ENCODE data around the gene SLC39A3.
A peak's percentile ranks its signal among the peaks of the same experiment; 100 is the strongest.
"Not testable (repeated sequence)": the region's sequence is repeated elsewhere in the genome, so short reads cannot be mapped to it uniquely, and the experiment has no call there.

SLC39A3 gene

GRCh38 chr19:2716722-2717637 lies 22.8 kb downstream of the SLC39A3 start:
- Mint-ChIP-seq H3K36me3 (peaks cover 4% of the 10 kb centered on the region), H3K9me3 (peaks cover 11% of the 10 kb centered on the region), H3K27me3 (peaks cover 47% of the 10 kb centered on the region), H3K4me1 (peaks cover 7% of the 10 kb centered on the region), H3K27ac (no peak overlapping the region), H3K4me3 (no peak overlapping the region)
- CTCF ChIA-PET: no interaction called here
- DNase-seq: no peak

DNA sequence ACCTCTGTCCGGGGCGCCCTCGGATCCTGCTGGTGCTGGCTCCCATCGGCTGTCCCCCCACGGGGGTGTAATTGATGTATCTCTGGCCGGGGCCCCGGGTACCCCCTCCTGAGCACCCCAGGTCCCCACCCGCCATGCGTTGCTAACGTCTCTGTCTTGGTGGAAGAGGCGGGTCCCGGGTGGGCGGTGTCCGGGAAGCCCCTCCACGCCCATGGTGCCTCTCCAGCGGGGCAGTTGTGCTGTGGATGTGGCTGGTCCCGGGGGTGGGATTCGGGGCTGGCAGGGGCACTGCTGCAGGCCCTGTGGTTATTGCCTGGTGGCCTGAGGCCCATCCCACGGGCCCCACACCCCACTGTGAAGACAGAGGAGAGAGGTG lies 23.6 kb downstream of the SLC39A3 start:
- Mint-ChIP-seq H3K4me1 (peaks cover 4% of the 10 kb centered on the region), H3K27me3 (peaks cover 41% of the 10 kb centered on the region), H3K36me3 (peaks cover 4% of the 10 kb centered on the region), H3K9me3 (peaks cover 11% of the 10 kb centered on the region), H3K27ac (no peak overlapping the region), H3K4me3 (no peak overlapping the region)
- no peak for DNase-seq
- CTCF ChIA-PET: no interaction called here

GRCh38 chr19:2715470-2716274 lies 24.1 kb downstream of the SLC39A3 start:
- peaks cover 40% of the 10 kb centered on the region for H3K27me3 Mint-ChIP-seq

GRCh38 chr19:2714531-2715269 lies 25.1 kb downstream of the SLC39A3 start:
- Mint-ChIP-seq H3K36me3 (peaks cover 4% of the 10 kb centered on the region), H3K4me1 (peaks cover 4% of the 10 kb centered on the region), H3K4me3 (no peak overlapping the region), H3K9me3 (peaks cover 11% of the 10 kb centered on the region), H3K27me3 (peaks cover 30% of the 10 kb centered on the region), H3K27ac (no peak overlapping the region)
- CTCF ChIA-PET: no interaction called here
- DNase-seq: no peak

More at GRCh38 chr19:2715470-2716274, 24.1 kb downstream of the SLC39A3 start:
- Mint-ChIP-seq H3K4me1 (peaks cover 4% of the 10 kb centered on the region), H3K4me3 (no peak overlapping the region), H3K27ac (no peak overlapping the region), H3K9me3 (peaks cover 11% of the 10 kb centered on the region), H3K36me3 (peaks cover 4% of the 10 kb centered on the region)
- CTCF ChIA-PET: no interaction called here
- DNase-seq: no peak

- DNase-seq, H3K4me3 Mint-ChIP-seq, H3K4me1 Mint-ChIP-seq, CTCF ChIA-PET, H3K36me3 Mint-ChIP-seq, H3K27ac Mint-ChIP-seq: not testable (repeated sequence)
- Mint-ChIP-seq H3K27me3 (peaks cover 24% of the 10 kb centered on the region), H3K9me3 (peaks cover 11% of the 10 kb centered on the region)
These were observed 25.7 kb downstream of the SLC39A3 start for GRCh38 chr19:2714102-2714501.

GRCh38 chr19:2713170-2713569 lies 26.6 kb downstream of the SLC39A3 start:
- H3K4me1 Mint-ChIP-seq, H3K4me3 Mint-ChIP-seq, DNase-seq, CTCF ChIA-PET, H3K27ac Mint-ChIP-seq, H3K36me3 Mint-ChIP-seq: not testable (repeated sequence)
- H3K27me3 Mint-ChIP-seq: peaks cover 17% of the 10 kb centered on the region
- peaks cover 11% of the 10 kb centered on the region for H3K9me3 Mint-ChIP-seq

GRCh38 chr19:2711875-2712205 lies 28.0 kb downstream of the SLC39A3 start:
- Mint-ChIP-seq H3K36me3 (peaks cover 4% of the 10 kb centered on the region), H3K4me3 (no peak overlapping the region), H3K27ac (no peak overlapping the region), H3K27me3 (peaks cover 9% of the 10 kb centered on the region), H3K4me1 (peaks cover 3% of the 10 kb centered on the region), H3K9me3 (peaks cover 11% of the 10 kb centered on the region)
- CTCF ChIA-PET: no interaction called here
- no peak for DNase-seq

DNA sequence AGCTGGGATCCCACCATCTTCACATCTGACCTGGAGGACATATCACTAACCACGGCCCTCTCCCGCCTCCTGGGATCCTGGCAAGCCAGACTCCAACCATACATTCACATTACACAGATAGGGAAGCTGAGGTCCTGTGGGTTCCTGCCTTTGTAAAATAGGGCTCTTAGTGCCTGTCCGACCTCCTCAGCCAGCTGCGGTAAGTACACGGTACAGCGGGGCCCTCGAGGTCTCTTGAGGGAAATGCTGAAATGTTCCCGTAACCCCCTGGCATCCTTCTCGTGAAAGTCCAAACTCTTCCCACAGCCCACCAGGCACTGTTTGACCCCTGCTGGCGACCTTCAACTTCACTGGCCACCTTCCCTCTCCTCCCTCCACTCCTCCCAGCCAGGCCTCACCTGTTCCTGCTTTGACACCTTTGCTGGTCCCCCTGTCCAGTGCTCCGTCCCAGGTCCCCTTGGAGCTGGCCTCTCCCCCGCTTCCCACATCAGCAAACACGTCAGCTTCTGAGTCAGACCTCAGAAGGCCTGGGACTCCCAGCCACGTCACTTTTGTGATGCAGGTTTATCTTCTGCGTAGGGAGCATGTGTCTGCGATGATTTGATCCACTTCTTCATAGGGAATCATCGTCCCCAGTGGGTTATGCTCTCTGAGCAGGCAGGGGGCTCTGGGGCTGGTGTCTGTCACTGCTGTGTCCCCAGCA lies 28.5 kb downstream of the SLC39A3 start:
- CTCF ChIA-PET: no interaction called here

GRCh38 chr19:2706251-2706650 lies 33.6 kb downstream of the SLC39A3 start:
- CTCF ChIA-PET: interaction anchor here (0.6 kb wide), 1 partner anchor 388 kb away, joined by 4 read pairs; no protein-coding TSS in a partner anchor
- no peak for DNase-seq
- peaks cover 6% of the 10 kb centered on the region for H3K4me1 Mint-ChIP-seq

More for the DNA sequence above, 28.5 kb downstream of the SLC39A3 start:
- Mint-ChIP-seq H3K36me3 (peaks cover 4% of the 10 kb centered on the region), H3K4me1 (peaks cover 3% of the 10 kb centered on the region), H3K27me3 (peaks cover 5% of the 10 kb centered on the region), H3K9me3 (peaks cover 11% of the 10 kb centered on the region), H3K4me3 (no peak overlapping the region), H3K27ac (no peak overlapping the region)
- no peak for DNase-seq

GRCh38 chr19:2703691-2704216 lies 36.1 kb downstream of the SLC39A3 start:
- Mint-ChIP-seq H3K27ac (no peak overlapping the region), H3K36me3 (no peaks in the 10 kb centered on the region), H3K27me3 (peaks cover 22% of the 10 kb centered on the region), H3K4me1 (peaks cover 8% of the 10 kb centered on the region), H3K4me3 (no peak overlapping the region), H3K9me3 (no peaks in the 10 kb centered on the region)
- CTCF ChIA-PET: interaction anchor here (1.1 kb wide), 1 partner anchor 55 kb away, joined by 4 read pairs; no protein-coding TSS in a partner anchor
- DNase-seq: no peak

More at GRCh38 chr19:2706251-2706650, 33.6 kb downstream of the SLC39A3 start:
- no peak overlapping the region for H3K27ac Mint-ChIP-seq
- no peaks in the 10 kb centered on the region for H3K9me3 Mint-ChIP-seq
- no peaks in the 10 kb centered on the region for H3K36me3 Mint-ChIP-seq
- no peak overlapping the region for H3K4me3 Mint-ChIP-seq
- peaks cover 18% of the 10 kb centered on the region for H3K27me3 Mint-ChIP-seq

DNA sequence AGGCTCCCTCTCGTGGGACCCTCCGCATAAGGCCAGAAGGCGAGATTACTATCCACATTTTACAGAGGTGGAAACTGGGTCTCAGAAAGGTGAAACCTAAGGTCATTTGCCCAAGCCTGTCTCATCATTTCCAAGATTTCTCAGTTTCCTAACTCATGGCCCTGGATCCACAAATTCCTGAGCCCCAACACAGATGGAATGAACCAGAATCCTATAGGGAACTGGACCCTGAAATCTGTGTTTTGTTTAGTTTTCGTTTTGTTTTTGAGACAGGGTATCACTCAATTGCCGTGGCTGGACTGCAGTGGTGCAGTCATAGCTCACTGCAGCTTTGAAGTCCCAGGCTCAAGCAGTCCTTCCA lies 36.8 kb downstream of the SLC39A3 start:
- CTCF ChIA-PET: no interaction called here
- Mint-ChIP-seq H3K4me3 (peak overlapping the region; percentile 41), H3K27me3 (peaks cover 22% of the 10 kb centered on the region), H3K9me3 (no peaks in the 10 kb centered on the region), H3K36me3 (no peaks in the 10 kb centered on the region), H3K4me1 (peaks cover 14% of the 10 kb centered on the region), H3K27ac (no peak overlapping the region)
- no peak for DNase-seq

DNA sequence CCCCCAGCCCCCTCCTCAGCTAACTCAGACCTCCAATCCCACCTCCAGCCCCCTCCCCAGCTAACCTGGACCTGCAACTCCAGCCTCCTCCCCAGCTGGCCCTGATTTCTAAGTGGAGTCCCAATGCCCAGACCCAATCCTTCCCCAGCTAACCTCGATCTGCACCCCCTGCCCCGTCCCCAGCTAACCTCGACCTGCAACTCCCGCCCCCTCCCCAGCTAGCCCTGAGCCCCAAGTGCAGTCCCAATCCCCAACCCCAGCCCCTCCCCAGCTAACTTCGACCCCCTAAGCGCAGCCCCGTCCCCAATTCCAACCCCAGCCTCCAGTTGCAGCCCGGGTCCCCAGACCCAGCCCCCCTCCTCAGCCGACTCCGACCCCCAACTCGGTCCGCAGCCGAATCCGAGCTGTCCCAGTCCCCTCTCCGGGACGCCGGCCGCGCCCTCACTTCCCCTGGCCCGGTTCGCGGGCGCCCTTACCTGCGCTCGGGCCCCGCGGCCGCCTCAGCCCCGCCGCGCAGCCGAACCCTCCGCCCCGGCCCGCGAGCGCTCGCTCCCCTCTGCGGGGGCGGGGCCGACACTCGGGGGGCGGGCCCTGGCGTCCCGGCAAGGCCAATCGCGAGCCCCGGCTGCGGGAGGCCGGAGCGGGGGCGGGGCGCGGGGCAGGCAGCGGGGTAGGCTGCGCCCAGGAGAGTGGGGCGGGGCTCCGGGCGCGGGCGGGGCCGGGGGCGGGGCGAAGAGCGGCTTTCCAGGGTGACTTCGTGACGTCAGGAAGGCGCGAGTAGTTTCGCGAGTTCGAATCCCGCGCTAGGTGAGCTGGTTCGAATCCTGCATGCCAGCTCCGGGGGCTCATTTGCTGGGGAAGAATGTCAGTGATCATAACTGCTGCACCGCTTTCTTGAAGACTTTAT lies 37.4 kb downstream of the SLC39A3 start, which contains the start of gene GNG7:
TSS of gene GNG7 (minus strand) at position 525 of the 907 bp plus-strand sequence. CDS start 182,006 bp downstream, outside the sequence.
- Mint-ChIP-seq H3K4me3 (peak within 1 kb of the TSS; percentile 47), H3K9me3 (no peaks in the 10 kb centered on the region), H3K4me1 (peaks cover 14% of the 10 kb centered on the region), H3K36me3 (no peaks in the 10 kb centered on the region), H3K27me3 (peaks cover 22% of the 10 kb centered on the region), H3K27ac (no peak within 1 kb of the TSS)
- CTCF ChIA-PET: interaction anchor here (0.8 kb wide), 1 partner anchor 54 kb away, joined by 3 read pairs; no protein-coding TSS in a partner anchor
- peak; percentile 94 for DNase-seq
